HG03045 (cell line): ENCODE data around the gene IFNA21.
"Not testable (repeated sequence)": the region's sequence is repeated elsewhere in the genome, so short reads cannot be mapped to it uniquely, and the experiment has no call there.

Experiments used
- ATAC-seq: cut with Tn5 transposase; IDR thresholded peaks from one replicate; pipeline ENCODE4 v1.9.1; 2021; ENCODE audit warnings: mild to moderate bottlenecking, moderate library complexity; ENCODE audit not compliant: unreplicated experiment

The IFNA21 gene

DNA sequence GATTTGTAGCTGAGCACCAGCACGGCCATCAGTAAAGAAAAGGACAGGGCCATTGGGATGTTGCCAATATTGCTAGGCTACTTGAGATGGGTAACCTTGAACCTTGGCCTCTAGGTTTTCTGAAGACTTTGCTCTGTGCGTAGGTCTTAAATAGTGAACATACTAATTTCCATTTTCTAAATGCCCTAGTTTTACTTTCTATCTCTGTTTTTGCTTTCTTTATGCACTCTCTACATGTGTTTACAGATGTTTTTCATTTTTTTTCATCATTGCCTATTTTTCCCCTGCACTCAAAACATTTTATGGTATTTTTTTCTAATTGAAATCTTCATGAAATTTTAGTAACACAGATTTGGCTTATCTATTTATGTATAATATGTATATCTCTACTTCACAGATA is at the start of gene IFNA21:
Gene IFNA21 (minus strand): TSS at position 101 of the 400 bp plus-strand sequence. CDS start 48 bp downstream, at position 53.
- ATAC-seq, result not testable (repeated sequence)

DNA sequence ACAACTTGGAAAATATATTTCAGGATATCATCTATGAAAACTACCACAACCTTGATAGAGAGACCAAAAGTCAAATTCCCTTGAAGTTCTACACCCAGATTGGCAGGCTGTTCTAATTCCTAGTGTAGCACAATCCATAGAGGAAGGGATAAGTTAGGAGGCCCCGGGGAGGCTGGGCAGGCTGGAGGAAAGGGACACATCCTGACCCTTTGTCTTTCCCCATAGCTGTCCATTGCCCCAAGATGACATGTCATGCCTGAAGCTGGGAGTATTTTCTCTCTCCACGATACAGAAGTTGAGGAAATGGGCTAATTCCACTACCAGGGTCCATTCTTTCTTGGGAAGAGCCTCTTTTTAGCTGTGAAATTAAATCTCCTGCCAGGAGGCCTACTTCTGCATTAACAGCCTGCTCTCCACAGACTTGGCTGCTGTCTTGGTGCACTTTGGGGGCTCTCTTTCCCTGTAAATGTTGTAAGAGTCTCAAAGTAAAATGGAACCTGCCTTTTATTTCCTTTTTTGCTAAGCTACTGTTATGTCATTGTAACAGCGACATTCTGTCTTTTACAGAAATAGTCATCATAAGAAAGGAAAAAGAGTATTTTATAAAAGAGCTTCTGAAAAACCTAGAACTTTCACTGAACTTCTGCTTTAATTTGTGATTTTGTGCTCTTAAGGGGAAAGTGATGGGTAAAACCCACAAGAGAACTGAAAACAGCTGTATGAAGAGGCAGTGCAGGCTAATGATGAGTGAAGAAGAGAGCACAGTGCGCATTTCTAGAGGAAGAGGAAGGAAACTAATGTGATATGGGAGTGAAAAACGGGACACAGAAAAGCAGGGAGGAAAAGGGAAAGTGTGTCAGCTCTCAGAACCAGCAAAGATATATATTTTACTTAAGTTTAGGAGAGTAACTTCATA is 47.2 kb upstream of the IFNA21 start:
- peak; percentile 64 for ATAC-seq

DNA sequence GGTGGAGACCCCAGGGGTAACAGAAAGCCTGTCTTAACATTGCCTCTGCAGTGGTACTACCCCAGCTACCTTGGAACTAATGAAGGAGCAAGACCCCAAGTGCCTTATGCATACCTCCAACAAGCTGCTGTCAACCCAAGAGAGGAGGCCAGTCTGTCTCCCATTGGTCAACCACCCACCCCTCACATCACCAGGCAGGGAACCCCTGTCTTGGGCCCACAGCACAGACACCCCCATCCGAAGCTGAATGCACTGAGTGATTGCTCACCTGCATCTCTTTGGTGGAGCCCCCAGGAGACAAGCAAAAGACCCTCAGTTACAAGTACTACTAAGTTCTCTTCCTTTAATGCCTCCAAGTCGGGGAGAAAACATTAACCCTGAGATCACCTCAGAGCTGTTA is 45.7 kb upstream of the IFNA21 start:
- ATAC-seq, result not testable (repeated sequence)

DNA sequence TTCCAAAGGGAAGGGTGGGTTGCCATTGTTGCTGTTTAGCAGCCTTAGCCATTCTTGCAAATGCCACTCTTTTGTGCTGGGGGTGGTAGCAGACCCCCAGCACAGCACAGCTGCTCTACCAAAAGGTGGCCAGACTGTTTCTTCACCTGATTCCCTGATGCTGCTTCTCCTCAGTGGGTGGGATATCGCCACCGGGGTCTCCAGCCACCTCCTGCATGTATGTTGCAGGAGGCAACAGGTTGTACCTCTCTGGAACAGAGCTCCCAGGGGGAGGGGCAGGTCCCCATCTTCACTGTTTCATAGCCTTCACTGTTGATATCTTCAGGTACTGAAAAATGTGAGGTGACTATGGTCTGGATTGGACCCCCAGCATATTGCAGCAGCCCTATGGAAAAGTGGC is 44.3 kb upstream of the IFNA21 start:
- ATAC-seq, result not testable (repeated sequence)

DNA sequence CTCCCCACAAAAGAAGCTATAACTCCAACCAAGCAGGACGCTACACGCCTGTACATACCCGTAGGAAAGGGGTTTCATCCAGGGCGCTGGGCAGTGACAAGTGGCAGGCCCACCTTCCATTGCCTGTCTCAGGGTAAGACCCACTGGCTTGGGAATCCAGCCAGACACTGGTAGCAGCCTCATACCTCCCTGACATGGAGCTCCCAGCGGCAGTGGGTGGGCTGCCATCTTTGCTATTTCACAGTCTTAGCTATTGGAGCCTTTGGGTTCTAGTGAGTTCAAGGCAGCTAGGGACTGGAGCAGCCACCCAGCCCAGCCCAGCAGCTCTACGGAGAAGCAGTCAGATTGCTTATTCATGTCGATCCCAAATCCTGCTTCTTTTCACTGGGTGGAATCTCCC is 43.9 kb upstream of the IFNA21 start:
- ATAC-seq, result no peak

DNA sequence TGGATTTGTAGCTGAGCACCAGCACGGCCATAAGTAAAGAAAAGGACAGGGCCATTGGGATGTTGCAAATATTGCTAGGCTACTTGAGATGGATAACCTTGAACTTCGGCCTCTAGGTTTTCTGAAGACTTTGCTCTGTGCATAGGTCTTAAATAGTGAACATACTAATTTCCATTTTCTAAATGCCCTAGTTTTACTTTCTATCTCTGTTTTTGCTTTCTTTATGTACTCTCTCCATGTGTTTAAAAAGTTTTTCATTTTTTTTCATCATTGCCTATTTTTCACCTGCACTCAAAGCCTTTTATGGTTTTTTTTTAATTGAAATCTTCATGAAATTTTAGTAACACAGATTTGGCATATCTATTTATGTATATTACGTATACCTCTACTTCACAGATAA is 40.6 kb upstream of the IFNA21 start, which contains the start of gene IFNA10:
Gene IFNA10 (minus strand): TSS at position 101 of the 400 bp plus-strand sequence. CDS start 46 bp downstream, at position 55.
- not testable (repeated sequence) for ATAC-seq

DNA sequence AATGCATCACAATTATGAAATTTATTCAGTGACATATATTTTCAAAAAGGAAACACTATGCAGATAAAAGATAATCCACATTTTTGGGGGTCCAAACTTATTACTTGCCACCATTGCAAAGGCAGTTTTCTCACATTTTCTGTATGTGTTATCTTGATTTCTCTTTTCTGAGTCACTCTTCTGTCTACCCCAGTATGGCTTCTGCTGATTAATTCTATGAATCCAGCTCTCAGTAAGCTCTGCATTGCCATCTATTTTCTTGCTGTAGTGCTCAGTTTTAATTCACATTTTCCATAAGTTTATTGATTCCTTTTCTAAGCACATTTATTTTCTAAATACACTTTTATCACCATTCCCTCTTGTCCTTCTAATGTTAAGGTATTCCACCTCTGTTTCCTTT is 38.7 kb upstream of the IFNA21 start:
- ATAC-seq, result no peak

DNA sequence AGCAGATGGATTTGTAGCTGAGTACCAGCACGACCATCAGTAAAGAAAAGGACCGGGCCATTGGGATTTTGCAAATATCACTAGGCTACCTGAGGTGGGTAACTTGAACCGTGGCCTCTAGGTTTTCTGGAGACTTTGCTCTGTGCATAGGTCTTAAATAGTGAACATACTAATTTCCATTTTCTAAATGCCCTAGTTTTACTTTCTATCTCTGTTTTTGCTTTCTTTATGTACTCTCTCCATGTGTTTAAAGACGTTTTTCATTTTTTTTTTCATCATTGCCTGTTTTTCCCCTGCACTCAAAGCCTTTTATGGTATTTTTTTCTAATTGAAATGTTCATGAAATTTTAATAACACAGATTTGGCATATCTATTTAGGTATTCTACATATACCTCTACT is 35.6 kb upstream of the IFNA21 start, which contains the start of gene IFNA7:
Gene IFNA7 (minus strand): TSS at position 101 of the 400 bp plus-strand sequence. CDS start 40 bp downstream, at position 61.
- not testable (repeated sequence) for ATAC-seq

DNA sequence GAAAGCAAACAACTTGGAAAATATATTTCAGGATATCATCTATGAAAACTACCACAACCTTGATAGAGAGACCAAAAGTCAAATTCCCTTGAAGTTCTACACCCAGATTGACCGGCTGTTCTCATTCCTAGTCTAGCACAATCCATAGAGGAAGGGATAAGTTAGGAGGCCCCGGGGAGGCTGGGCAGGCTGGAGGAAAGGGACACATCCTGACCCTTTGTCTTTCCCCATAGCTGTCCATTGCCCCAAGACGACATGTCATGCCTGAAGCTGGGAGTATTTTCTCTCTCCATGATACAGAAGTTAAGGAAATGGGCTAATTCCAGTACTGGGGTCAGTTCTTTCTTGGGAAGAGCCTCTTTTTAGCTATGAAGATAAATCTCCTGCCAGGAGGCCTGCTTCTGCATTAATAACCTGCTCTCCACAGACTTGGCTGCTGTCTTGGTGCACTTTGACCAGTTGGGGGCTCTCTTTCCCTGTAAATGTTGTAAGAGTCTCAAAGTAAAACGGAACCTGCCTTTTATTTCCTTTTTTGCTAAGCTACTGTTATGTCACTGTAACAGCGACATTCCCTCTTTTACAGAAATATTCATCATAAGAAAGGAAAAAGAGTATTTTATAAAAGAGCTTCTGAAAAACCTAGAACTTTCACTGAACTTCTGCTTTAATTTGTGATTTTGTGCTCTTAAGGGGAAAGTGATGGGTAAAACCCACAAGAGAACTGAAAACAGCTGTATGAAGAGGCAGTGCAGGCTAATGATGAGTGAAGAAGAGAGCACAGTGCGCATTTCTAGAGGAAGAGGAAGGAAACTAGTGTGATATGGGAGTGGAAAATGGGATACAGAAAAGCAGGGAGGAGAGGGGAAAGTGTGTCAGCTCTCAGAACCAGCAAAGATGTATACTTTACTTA is 28.7 kb upstream of the IFNA21 start:
- ATAC-seq, result peak; percentile 93

DNA sequence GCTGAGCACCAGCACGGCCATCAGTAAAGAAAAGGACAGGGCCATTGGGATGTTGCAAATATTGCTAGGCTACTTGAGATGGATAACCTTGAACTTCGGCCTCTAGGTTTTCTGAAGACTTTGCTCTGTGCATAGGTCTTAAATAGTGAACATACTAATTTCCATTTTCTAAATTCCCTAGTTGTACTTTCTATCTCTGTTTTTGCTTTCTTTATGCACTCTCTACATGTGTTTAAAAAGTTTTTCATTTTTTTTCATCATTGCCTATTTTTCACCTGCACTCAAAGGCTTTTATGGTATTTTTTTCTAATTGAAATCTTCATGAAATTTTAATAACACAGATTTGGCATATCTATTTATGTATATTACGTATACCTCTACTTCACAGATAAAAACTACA is 21.0 kb upstream of the IFNA21 start, which contains the start of gene IFNA4:
Gene IFNA4 (minus strand): TSS at position 101 of the 400 bp plus-strand sequence. CDS start 56 bp downstream, at position 45.
- not testable (repeated sequence) for ATAC-seq

DNA sequence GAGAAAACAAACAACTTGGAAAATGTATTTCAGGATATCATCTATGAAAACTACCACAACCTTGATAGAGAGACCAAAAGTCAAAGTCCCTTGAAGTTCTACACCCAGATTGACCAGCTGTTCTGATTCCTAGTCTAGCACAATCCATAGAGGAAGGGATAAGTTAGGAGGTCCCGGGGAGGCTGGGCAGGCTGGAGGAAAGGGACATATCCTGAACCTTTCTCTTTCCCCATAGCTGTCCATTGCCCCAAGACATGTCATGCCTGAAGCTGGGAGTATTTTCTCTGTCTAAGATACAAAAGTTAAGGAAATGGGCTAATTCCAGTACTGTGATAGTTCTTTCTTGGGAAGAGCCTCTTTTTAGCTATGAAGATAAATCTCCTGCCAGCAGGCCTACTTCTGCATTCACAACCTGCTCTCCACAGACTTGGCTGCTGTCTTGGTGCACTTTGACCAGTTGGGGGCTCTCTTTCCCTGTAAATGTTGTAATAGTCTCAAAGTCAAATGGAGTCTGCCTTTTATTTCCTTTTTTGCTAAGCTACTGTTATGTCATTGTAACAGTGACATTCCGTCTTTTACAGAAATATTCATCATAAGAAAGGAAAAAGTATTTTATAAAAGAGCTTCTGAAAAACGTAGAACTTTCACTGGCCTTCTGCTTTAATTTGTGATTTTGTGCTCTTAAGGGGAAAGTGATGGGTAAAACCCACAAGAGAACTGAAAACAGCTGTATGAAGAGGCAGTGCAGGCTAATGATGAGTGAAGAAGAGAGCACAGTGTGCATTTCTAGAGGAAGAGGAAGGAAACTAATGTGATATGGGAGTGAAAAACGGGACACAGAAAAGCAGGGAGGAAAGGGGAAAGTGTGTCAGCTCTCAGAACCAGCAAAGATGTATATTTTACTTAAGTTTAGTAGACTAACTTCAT is 16.6 kb upstream of the IFNA21 start:
- peak; percentile 88 for ATAC-seq

DNA sequence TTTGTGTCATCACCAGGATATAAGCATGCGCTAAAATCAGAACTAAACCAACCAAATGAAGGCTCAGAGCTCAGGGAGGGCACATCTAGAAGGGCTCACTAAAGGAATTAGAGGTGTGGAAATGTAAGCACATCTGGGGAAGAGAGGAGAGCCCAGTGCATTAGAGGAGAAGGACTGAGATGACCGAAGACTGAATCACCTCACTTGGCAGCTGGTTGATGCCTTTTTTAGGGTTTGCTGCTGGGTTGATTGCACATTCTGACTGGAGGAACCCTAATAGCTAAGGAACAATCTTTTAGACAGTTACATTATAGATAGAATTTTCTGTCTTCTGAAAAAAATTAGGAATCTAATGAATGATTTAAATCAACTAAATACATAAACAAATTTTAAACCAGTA is 8.2 kb upstream of the IFNA21 start:
- ATAC-seq, result no peak

DNA sequence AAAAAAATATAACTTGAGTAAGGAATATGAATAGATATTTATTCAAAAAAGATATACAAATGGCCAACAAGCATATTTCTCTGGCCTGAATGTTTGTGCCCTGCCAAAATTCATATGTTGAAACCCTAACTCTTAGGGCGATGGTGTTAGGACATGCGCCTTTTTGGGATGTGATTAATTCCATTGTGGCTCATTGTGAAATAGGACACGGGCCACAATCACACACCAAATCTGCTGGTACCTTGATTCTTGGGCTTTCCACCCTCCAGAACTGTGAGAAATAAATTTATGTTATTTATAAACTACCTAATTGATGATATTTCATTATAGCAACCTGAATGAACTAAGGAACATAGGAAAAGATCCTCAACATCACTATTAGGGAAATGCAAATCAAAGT is 5.7 kb upstream of the IFNA21 start:
- ATAC-seq, result no peak

DNA sequence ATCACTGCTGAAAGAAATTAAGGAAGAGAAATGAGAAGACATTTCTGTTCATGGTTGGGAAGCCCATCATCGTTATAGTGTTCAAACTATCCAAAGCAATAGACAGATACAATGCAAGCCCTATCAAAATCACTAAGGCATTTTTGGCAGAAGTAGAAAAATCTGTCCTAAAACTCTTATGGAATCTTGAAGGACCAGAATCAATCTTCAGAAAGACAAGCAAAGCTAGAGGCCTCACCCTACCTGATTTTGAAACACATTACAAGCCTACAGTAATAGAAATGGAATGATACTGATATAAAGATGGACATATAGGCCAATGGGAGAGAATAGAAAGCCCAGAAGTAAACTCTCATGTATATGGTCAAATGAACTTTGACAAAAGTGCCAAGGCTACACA is 4.9 kb upstream of the IFNA21 start:
- no peak for ATAC-seq

DNA sequence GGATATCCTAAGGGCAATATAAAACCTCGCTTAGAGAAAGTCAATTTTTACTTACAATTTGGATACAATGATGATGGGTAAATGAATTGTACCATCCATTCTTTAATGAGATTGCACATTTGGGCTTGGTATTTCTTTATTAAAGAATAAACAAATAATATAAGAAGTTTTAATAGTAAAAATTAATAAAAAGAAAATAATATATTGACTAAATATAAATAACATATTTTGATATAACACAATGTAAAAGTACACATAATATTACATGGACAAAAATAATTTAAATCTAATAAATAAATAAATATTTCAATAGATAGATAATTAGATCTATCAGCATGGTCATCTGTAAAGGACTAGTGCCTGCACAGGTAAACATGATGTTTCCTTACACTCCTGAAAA is 944 bp downstream of the IFNA21 start:
- ATAC-seq, result no peak

DNA sequence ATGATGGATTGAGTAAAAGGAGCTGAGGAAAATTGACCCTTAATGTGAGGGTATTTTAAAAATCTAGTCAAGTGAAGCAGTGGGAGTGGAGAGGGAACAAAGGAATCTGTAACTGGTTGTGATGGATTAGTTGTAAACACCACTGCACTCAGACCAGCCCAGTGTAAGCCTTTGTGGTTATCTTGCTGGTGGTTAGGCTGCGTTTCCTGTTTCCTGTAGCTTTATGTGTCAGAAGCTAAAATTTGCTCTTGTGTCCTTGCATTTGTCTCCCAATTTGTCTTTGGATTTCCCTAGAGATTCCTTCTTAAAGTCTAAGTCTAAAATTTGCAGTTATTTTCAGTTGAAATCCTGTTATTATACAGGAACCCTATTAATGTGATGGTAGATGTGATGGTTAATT is 6.3 kb downstream of the IFNA21 start:
- peak; percentile 57 for ATAC-seq

DNA sequence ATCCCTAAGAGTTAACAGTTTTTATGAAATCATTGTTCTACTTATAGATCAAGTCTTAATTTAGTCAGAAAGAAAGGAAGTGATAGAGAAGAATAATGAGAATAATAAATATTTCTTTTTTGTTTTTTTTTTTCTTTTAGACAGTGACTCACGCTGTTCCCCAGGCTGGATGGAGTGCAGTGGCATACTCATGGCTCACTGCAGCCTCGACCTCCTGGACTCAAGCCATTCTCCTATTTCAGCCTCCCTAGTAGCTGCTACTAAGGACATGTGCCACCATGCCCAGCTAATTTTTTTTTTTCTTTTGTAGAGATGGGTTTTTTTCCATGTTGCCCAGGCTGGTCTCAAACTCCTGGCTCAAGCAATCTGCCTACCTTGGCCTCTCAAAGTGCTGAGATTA is 11.0 kb downstream of the IFNA21 start:
- ATAC-seq, result no peak

DNA sequence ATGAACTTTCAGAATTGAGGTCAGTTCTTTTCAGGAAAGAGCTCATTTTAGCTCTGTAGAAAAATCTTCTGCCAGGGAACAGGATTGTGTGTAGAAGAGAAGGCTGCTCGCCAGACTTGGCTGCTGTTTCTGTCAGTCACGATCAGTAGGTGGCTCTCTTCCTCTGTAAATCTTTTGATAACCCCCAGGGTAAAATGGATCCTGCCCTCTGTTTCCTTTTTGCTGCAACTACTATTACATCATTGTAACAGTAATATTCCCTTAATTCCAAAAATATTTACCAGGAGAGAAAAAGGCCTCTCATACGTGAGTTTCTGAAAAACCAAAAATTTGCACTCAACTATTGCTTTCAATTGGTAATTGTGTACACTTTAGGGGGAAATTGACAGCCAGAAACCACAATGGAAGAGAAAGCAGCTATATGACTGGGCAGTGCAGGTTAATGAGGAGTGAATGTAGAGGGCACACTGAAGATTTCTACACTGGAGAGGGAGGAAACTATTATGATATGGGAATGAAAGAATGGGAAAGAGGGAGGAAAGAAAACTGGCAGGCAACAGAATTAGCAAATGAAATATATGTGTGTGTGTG is 12.3 kb downstream of the IFNA21 start:
- ATAC-seq, result peak; percentile 78

DNA sequence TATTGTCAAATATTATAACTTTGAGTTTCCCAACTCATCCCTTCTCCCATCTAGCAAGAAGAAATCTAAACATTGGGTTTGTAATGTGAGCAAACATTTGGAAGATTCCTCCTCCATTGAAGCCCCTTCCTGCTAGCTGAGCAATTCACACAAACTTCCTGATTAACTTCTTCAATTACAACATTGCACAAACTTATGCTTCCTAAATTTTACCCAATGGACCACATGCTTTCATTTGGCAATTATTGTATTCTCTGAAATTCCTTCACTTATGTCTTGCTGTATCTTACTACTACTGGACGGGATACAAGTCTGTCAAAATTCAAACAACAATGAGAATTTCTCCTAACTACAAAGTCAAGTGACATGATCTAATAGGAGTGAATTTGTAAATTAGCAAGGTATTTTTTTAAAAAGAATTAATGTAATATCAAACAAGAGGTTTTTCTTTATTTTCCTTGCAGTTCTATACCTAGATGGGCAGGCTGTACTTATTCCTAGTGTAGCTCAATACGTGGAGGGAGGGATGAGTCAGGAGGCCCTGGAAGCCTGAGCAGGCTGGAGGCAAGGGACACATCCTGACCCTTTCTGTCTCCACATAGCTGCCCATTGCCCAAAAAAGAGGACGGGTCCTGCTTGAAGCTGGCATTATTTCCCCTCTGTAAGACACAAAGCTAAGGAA is 13.0 kb downstream of the IFNA21 start:
- peak; percentile 35 for ATAC-seq
